Testis (tissue), 2 donors: ENCODE data around the gene NKAIN2.

Experiments
- POLR2A ChIP-seq: fragments of 450-650 bp; IDR thresholded peaks from one replicate; pipeline ENCODE4 v1.6.1; 2017; ENCODE audit warnings: antibody characterized with exemption, mild to moderate bottlenecking, moderate library complexity
- TF ChIP-seq, protein P1 (sequence below), 3 experiments: fragments of 450-650 bp in 2 of 3; fragments of 200-600 bp in 1 of 3; sonication (generic) in 1 of 3; IDR thresholded peaks; one replicate each; pipeline ENCODE4 v1.5.1; 2016 to 2019; ENCODE audit warnings: antibody characterized with exemption in 3 of 3, mild to moderate bottlenecking in 2 of 3, moderate library complexity in 1 of 3

DNA sequence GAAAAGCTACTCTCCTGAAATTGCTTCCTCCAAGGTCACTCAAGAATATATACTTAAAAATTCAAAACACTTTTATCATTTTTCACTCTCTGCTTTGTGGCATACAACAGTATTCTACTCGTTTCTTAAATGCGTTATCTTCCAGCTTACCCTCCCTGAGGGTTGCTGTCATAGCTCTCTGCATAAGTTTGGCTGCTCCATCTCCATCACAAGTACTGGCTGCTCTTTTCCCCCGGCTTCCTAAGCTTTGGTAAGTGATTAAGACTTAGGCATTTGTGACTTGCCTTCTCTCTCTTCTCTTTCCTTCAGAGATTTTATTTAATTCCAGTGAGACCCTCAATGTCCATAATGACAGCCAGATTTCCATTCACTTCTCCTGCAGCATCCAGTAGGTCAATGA lies 128.3 kb downstream of the NKAIN2 start:
- TF ChIP-seq, protein P1, sequence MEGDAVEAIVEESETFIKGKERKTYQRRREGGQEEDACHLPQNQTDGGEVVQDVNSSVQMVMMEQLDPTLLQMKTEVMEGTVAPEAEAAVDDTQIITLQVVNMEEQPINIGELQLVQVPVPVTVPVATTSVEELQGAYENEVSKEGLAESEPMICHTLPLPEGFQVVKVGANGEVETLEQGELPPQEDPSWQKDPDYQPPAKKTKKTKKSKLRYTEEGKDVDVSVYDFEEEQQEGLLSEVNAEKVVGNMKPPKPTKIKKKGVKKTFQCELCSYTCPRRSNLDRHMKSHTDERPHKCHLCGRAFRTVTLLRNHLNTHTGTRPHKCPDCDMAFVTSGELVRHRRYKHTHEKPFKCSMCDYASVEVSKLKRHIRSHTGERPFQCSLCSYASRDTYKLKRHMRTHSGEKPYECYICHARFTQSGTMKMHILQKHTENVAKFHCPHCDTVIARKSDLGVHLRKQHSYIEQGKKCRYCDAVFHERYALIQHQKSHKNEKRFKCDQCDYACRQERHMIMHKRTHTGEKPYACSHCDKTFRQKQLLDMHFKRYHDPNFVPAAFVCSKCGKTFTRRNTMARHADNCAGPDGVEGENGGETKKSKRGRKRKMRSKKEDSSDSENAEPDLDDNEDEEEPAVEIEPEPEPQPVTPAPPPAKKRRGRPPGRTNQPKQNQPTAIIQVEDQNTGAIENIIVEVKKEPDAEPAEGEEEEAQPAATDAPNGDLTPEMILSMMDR (IDR thresholded peaks at IDR 0.05): no peak
- TF ChIP-seq POLR2A: no peak
